H1 (cell line): Measurements from ENCODE around the gene UBXN11. TPM values are rescaled to one million over a fixed set of nuclear protein-coding genes. Genes with fewer than 3 reads are reported as not detected.

ENCODE experiments used
- CBX8 ChIP-seq: fragments of 300-800, 300-1000 bp; sonication (generic); IDR thresholded peaks from 2 replicates; pipeline ENCODE4 v1.7.1; 2016; ENCODE audit warnings: low read depth, low read length, borderline replicate concordance
- CEBPB ChIP-seq: IDR thresholded peaks from 2 replicates; pipeline ENCODE4 v1.6.1; 2012; ENCODE audit warnings: low read depth, low read length
- CHD1 ChIP-seq: IDR thresholded peaks from 2 replicates; pipeline ENCODE4 v1.6.1; 2012; ENCODE audit warnings: low read depth, low read length, improper control_type of control experiment
- CHD2 ChIP-seq: IDR thresholded peaks from 2 replicates; pipeline ENCODE4 v1.6.1; 2012; ENCODE audit warnings: low read length, improper control_type of control experiment
- CREB1 ChIP-seq: IDR thresholded peaks from 2 replicates; pipeline ENCODE4 v1.6.1; 2012; ENCODE audit warnings: inconsistent platforms
- CTBP2 ChIP-seq: IDR thresholded peaks from 2 replicates; pipeline ENCODE4 v1.7.0; 2011; ENCODE audit warnings: borderline replicate concordance, mild to moderate bottlenecking, moderate library complexity, mixed read lengths, low read length; ENCODE audit not compliant: insufficient read depth, insufficient read length
- EP300 ChIP-seq, 2 experiments: IDR thresholded peaks; 1 replicate in 1 of 2; 2 replicates in 1 of 2; pipeline ENCODE4 v1.6.1; 2011 to 2012; ENCODE audit warnings: low read depth in 2 of 2, low read length in 2 of 2, mild to moderate bottlenecking in 2 of 2, borderline replicate concordance in 1 of 2, inconsistent platforms in 1 of 2, moderate library complexity in 1 of 2
- GABPA ChIP-seq: IDR thresholded peaks from 2 replicates; pipeline ENCODE4 v1.6.1; 2011; ENCODE audit warnings: mild to moderate bottlenecking, low read length, moderate library complexity, borderline replicate concordance; ENCODE audit not compliant: insufficient read depth
- HDAC6 ChIP-seq: IDR thresholded peaks from one replicate; pipeline ENCODE4 v1.7.1; 2012; ENCODE audit warnings: low read depth, mild to moderate bottlenecking, inconsistent platforms, low read length, moderate library complexity
- JUND ChIP-seq: IDR thresholded peaks from 2 replicates; pipeline ENCODE4 v1.6.1; 2011; ENCODE audit warnings: mild to moderate bottlenecking, improper control_type of control experiment, low read length
- KDM4A ChIP-seq: IDR thresholded peaks from one replicate; pipeline ENCODE4 v1.7.1; 2012; ENCODE audit warnings: low read depth, mild to moderate bottlenecking, moderate library complexity, low read length, inconsistent platforms; ENCODE audit not compliant: severe bottlenecking
- NRF1 ChIP-seq: IDR thresholded peaks from 2 replicates; pipeline ENCODE4 v1.6.1; 2011; ENCODE audit warnings: mild to moderate bottlenecking, low read depth, low read length, improper control_type of control experiment
- PHF8 ChIP-seq: fragments of 200-600 bp; sonication (generic); conservative IDR thresholded peaks from 2 replicates; pipeline ENCODE4 v1.7.1; 2012; ENCODE audit warnings: low read depth, mild to moderate bottlenecking, inconsistent platforms, low read length, moderate library complexity
- RBBP5 ChIP-seq: IDR thresholded peaks from 2 replicates; pipeline ENCODE4 v1.7.1; 2012; ENCODE audit warnings: low read depth, mild to moderate bottlenecking, inconsistent platforms, low read length, moderate library complexity, borderline replicate concordance
- SAP30 ChIP-seq: fragments of 300-600 bp; sonication (generic); IDR thresholded peaks from 2 replicates; pipeline ENCODE4 v1.7.1; 2012; ENCODE audit warnings: low read length, moderate library complexity, mild to moderate bottlenecking, inconsistent platforms; ENCODE audit not compliant: insufficient read depth, insufficient replicate concordance
- SIX5 ChIP-seq: IDR thresholded peaks from 2 replicates; pipeline ENCODE4 v1.6.1; 2011; ENCODE audit warnings: mild to moderate bottlenecking, low read depth, low read length
- SRF ChIP-seq: IDR thresholded peaks from 2 replicates; pipeline ENCODE4 v1.6.1; 2011; ENCODE audit warnings: mild to moderate bottlenecking, low read depth, low read length, moderate library complexity
- TEAD4 ChIP-seq: IDR thresholded peaks from 2 replicates; pipeline ENCODE4 v1.6.1; 2012; ENCODE audit warnings: low read depth, low read length, inconsistent platforms, mixed read lengths
- polyA plus RNA-seq, 7 experiments: library from polyadenylated mRNA; depleted of rRNA in 3 of 7; stranded (reverse) in 5 of 7; unstranded in 2 of 7; fragments of >200 nt in 5 of 7; fragments of 200-250 nt in 2 of 7; gene quantifications; 1 replicate in 5 of 7; 2 replicates in 1 of 7; 4 replicates in 1 of 7; pipeline versions ENCODE4 v1.2.1 to v1.2.3, GENCODE V29; 2011 to 2013; ENCODE audit warnings: missing spikeins in 2 of 7, mixed read lengths in 2 of 7
- total RNA-seq: library from RNA; stranded (reverse); fragmentation: NEBNext Ultra II Directional; extraction: Animal tissue kit (Norgen Biotek cat#: 25700); gene quantifications from 2 replicates; pipeline ENCODE4 v1.2.1, GENCODE V29; 2021
- TF ChIP-seq, protein P1 (sequence below): IDR thresholded peaks from 2 replicates; pipeline ENCODE4 v1.6.1; 2012; ENCODE audit warnings: inconsistent platforms
- TF ChIP-seq, protein P2 (sequence below): IDR thresholded peaks from 2 replicates; pipeline ENCODE4 v1.6.1; 2012; ENCODE audit warnings: inconsistent platforms

Gene UBXN11
- total and polyA plus RNA-seq, 2 of the 8 experiments (the other 6 are each of a cell fraction or from before 2014, with no cell fraction given), result 6.3 to 10.4 TPM

DNA sequence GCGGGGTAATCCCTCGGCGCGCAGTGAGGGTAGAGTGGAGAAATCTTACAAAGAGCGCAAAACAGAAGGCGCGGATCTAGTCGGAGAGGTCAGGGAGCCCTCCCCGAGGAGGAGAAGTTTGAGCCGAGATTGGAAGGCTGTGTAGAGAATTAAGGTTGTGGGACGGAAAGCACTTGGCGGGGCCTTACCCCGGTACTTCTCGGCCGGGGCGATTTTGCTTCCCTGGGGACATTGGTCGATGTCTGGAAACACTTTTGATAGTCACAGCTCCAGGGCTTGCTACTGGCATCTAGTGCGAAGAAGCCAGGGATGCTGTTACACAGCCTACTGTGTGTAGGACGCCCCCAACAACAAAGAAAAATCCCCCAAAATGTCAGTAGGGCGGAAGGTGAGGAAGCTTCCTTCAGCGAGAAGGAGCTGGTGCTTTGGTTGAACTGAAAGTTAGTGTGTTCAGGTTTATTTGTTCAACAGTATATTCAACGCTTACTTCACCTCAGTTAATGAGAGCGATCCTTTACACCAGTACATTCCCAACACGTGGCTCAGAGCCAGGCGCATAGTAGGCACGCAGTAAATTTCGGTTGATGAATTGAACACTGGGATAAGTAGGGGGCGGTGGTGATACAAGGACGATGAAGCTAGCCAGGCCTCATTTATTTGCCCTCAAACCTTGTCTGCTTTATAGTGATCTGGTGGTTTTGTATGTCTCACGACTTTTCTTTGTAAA, 71.6 kb downstream of the UBXN11 start (continued):
- TF ChIP-seq HDAC6, result no peak
- no peak for TF ChIP-seq EP300 (IDR thresholded peaks at IDR 0.05; ENCODE audit: borderline replicate concordance in 1 of 2, low read depth in 2 of 2, low read length in 2 of 2)
- TF ChIP-seq CHD2, result no peak
- no peak for TF ChIP-seq GABPA
- TF ChIP-seq CHD1, result no peak
- TF ChIP-seq TEAD4, result no peak
- TF ChIP-seq SIX5, result no peak
- TF ChIP-seq RBBP5, result no peak
- TF ChIP-seq CREB1, result peak; percentile 43; the same call in 1 of the 2 replicates
- no peak for TF ChIP-seq KDM4A
- no peak for TF ChIP-seq CTBP2
- TF ChIP-seq NRF1, result no peak
- TF ChIP-seq CEBPB, result no peak
- no peak for TF ChIP-seq CBX8
- no peak for TF ChIP-seq PHF8
- TF ChIP-seq SAP30, result peak; percentile 24
- TF ChIP-seq, protein P1, sequence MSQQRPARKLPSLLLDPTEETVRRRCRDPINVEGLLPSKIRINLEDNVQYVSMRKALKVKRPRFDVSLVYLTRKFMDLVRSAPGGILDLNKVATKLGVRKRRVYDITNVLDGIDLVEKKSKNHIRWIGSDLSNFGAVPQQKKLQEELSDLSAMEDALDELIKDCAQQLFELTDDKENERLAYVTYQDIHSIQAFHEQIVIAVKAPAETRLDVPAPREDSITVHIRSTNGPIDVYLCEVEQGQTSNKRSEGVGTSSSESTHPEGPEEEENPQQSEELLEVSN, result no peak
- TF ChIP-seq, protein P2, sequence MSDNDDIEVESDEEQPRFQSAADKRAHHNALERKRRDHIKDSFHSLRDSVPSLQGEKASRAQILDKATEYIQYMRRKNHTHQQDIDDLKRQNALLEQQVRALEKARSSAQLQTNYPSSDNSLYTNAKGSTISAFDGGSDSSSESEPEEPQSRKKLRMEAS, result peak; percentile 80
- TF ChIP-seq SRF, result no peak
- no peak for TF ChIP-seq JUND
